H1 (cell line): ENCODE measurements around the gene METTL2A.
"Not testable (repeated sequence)": the region's sequence is repeated elsewhere in the genome, so short reads cannot be mapped to it uniquely, and the experiment has no call there.

ENCODE experiments used
- BRCA1 ChIP-seq: IDR thresholded peaks from 2 replicates; pipeline ENCODE4 v1.6.1; 2012; ENCODE audit warnings: low read depth, low read length, improper control_type of control experiment
- CHD1 ChIP-seq: IDR thresholded peaks from 2 replicates; pipeline ENCODE4 v1.6.1; 2012; ENCODE audit warnings: low read depth, low read length, improper control_type of control experiment
- EP300 ChIP-seq, 2 experiments: IDR thresholded peaks; 1 replicate in 1 of 2; 2 replicates in 1 of 2; pipeline ENCODE4 v1.6.1; 2011 to 2012; ENCODE audit warnings: low read depth in 2 of 2, low read length in 2 of 2, mild to moderate bottlenecking in 2 of 2, borderline replicate concordance in 1 of 2, inconsistent platforms in 1 of 2, moderate library complexity in 1 of 2
- HDAC2 ChIP-seq, 2 experiments: fragments of 300-600 bp in 1 of 2; sonication (generic) in 1 of 2; IDR thresholded peaks; 2 replicates each; pipeline ENCODE4 v1.6.1; 2011 to 2012; ENCODE audit warnings: low read depth in 2 of 2, low read length in 2 of 2, mild to moderate bottlenecking in 2 of 2, moderate library complexity in 2 of 2, borderline replicate concordance in 1 of 2, inconsistent platforms in 1 of 2
- KDM5A ChIP-seq: fragments of 200-600 bp; IDR thresholded peaks from 2 replicates; pipeline ENCODE4 v1.7.1; 2012; ENCODE audit warnings: mild to moderate bottlenecking, low read length, inconsistent platforms, mixed read lengths
- POLR2A ChIP-seq, 2 experiments: IDR thresholded peaks; 1 replicate in 1 of 2; 2 replicates in 1 of 2; pipeline ENCODE4 v1.6.1; 2011; ENCODE audit warnings: low read depth in 2 of 2, low read length in 2 of 2, mild to moderate bottlenecking in 2 of 2; ENCODE audit errors: control extremely low read depth in 1 of 2
- SAP30 ChIP-seq: fragments of 300-600 bp; sonication (generic); IDR thresholded peaks from 2 replicates; pipeline ENCODE4 v1.7.1; 2012; ENCODE audit warnings: low read length, moderate library complexity, mild to moderate bottlenecking, inconsistent platforms; ENCODE audit not compliant: insufficient read depth, insufficient replicate concordance
- SRF ChIP-seq: IDR thresholded peaks from 2 replicates; pipeline ENCODE4 v1.6.1; 2011; ENCODE audit warnings: mild to moderate bottlenecking, low read depth, low read length, moderate library complexity
- TF ChIP-seq, protein P1 (sequence below), 3 experiments: IDR thresholded peaks; 1 replicate in 2 of 3; 2 replicates in 1 of 3; pipeline versions ENCODE4 v1.5.1 to v1.6.1; 2011; ENCODE audit warnings: low read length in 3 of 3, mild to moderate bottlenecking in 3 of 3, inconsistent platforms in 2 of 3, low read depth in 1 of 3, moderate library complexity in 1 of 3; ENCODE audit not compliant: insufficient read depth in 1 of 3; ENCODE audit errors: control extremely low read depth in 1 of 3

- TF ChIP-seq BRCA1; SAP30; POLR2A (IDR thresholded peaks at IDR 0.05; ENCODE audit: control extremely low read depth in 1 of 2, low read depth in 2 of 2, low read length in 2 of 2); HDAC2 (IDR thresholded peaks at IDR 0.05; ENCODE audit: borderline replicate concordance in 1 of 2, low read depth in 2 of 2, low read length in 2 of 2); KDM5A; EP300 (IDR thresholded peaks at IDR 0.05; ENCODE audit: borderline replicate concordance in 1 of 2, low read depth in 2 of 2, low read length in 2 of 2); SRF; CHD1: not testable (repeated sequence)
- TF ChIP-seq, protein P1, sequence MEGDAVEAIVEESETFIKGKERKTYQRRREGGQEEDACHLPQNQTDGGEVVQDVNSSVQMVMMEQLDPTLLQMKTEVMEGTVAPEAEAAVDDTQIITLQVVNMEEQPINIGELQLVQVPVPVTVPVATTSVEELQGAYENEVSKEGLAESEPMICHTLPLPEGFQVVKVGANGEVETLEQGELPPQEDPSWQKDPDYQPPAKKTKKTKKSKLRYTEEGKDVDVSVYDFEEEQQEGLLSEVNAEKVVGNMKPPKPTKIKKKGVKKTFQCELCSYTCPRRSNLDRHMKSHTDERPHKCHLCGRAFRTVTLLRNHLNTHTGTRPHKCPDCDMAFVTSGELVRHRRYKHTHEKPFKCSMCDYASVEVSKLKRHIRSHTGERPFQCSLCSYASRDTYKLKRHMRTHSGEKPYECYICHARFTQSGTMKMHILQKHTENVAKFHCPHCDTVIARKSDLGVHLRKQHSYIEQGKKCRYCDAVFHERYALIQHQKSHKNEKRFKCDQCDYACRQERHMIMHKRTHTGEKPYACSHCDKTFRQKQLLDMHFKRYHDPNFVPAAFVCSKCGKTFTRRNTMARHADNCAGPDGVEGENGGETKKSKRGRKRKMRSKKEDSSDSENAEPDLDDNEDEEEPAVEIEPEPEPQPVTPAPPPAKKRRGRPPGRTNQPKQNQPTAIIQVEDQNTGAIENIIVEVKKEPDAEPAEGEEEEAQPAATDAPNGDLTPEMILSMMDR (IDR thresholded peaks at IDR 0.05; ENCODE audit: control extremely low read depth in 1 of 3, insufficient read depth in 1 of 3, low read depth in 1 of 3, low read length in 3 of 3): not testable (repeated sequence)
Observed at GRCh38 chr17:62453656-62454055, 30.0 kb downstream of the METTL2A start.
